ENCODE results near the gene ZNF831. TPM values are rescaled to one million over a fixed set of nuclear protein-coding genes. Genes with fewer than 3 reads are reported as not detected.

Gene ZNF831
- polyA plus RNA-seq, 12 donors = 0.15 to 0.68 (median 0.31) TPM; not detected in 2

DNA sequence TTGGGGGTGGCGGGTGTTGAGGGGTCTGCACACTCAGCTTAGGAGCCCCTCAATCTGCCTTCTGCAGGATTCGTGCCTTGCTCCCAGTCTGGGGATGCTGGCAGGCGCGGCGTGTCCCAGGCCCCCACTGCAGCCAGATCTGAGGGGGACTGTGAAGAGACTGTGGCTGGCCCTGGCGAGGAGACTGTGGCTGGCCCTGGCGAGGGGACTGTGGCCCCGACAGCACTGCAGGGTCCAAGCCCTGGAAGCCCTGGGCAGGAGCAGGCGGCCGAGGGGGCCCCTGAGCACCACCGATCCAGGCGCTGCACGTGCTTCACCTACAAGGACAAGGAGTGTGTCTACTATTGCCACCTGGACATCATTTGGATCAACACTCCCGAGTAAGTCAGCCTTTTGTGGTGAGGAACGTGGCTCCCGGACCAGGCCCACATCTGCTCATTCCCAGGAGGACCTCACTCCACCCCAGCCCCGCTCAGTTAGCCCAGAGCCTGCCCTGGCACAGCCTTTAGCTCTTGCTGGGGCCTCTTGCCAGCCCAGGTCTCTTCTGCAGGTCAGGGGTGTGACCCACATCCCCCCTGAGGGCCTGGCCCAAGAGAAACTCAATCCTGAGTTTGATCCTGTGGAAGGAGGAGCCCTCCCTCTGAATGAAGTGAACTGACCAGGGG lies 137.9 kb downstream of the ZNF831 start:
- DNase-seq = no peak

DNA sequence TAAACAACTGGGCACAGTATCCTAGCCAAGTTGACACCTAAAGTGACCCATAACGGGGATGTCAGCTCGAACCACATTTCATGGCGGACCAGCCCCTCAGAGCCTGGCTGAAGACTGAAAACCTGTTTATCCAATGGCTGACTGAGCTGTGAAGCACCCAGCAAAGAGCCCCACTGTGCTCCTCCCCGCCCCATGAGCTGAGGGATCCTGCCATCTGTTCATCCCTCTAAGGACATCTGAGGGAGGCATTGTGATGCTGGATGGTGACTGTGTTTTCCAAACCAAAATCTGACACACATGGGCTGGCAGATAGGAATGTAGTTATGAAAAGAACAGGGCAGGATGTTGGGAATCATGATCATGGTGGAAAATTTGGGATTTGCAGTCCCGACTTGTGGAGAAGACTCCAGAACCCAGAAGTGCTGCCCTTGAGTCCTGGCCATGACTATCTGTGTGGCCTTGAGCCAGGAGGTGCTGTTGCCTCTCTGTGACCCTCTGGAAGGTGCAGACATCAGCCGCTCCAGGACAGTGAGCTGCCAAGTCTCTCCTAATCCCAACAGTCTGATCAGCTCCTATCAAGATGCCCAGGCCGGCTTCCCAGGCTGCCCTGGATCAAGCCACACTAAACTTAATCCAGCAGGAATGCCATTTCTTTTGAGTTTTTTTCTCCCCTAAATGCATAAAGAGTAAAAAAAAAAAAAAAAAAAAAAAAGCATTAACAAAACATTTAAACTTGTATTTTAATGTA lies 142.5 kb downstream of the ZNF831 start:
- DNase-seq = no peak

DNA sequence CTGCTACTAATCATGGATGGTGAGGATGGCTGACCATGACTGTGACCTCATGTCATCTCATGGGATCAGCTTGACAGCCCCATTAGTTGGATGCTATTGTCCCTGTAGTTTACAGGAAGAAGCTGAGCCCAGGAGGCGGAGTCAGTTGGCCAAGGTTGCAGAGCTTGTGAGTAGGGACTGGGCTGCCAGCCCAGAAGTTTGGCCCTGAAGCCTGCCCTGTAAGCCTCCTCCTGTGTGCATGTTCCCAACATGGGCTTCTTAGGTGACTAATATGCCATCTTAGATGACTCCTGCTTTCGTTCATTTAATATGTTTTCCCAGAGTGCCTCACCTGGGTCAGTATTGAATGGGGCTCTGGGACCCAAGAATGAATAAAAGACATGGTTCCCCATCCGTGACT lies 143.6 kb downstream of the ZNF831 start:
- DNase-seq = no peak

Other genes with a start within 250 kb of the ZNF831 start
- gene NELFCD, start 182.6 kb upstream of the ZNF831 start, polyA plus RNA-seq (ENCODE audit: insufficient read length in 12 of 12) = 10 to 100 TPM in 11 of 12 donors, not detected in 1; 46.8 to 95.9 (median 59.8) TPM
- 100 to 1,000 TPM in 1 of 12 donors, 10 to 100 TPM in 10, not detected in 1; 56.0 to 108 (median 65.1) TPM for gene CTSZ, start 156.6 kb upstream of the ZNF831 start, polyA plus RNA-seq (ENCODE audit: insufficient read length in 12 of 12)
- 1 to 10 TPM in 2 of 12 donors, under 1 TPM in 8, not detected in 2; 0.20 to 1.1 (median 0.59) TPM for gene TUBB1, start 144.4 kb upstream of the ZNF831 start, polyA plus RNA-seq (ENCODE audit: insufficient read length in 12 of 12)
- 100 to 1,000 TPM in 10 of 12 donors, 10 to 100 TPM in 1, not detected in 1; 54.1 to 215 (median 171) TPM for gene ATP5F1E, start 131.5 kb upstream of the ZNF831 start, polyA plus RNA-seq (ENCODE audit: insufficient read length in 12 of 12)
- gene PRELID3B, start 121.0 kb upstream of the ZNF831 start, polyA plus RNA-seq (ENCODE audit: insufficient read length in 12 of 12) = 1,000 to 10,000 TPM in 1 of 12 donors, 10 to 100 TPM in 11; 41.2 to 1,582 (median 52.9) TPM
- 10 to 100 TPM in 11 of 12 donors, not detected in 1; 22.0 to 37.9 (median 31.3) TPM for gene EDN3, start 136.8 kb downstream of the ZNF831 start, polyA plus RNA-seq (ENCODE audit: insufficient read length in 12 of 12)